CD14-positive monocyte (primary cell): ENCODE data around the gene NPSR1. TPM values are rescaled to one million over a fixed set of nuclear protein-coding genes. Genes with fewer than 3 reads are reported as not detected.

Source experiments
- DNase-seq, 3 donors: peaks; one replicate each; pipeline ENCODE4 v3.0.0-alpha.2; 2011 to 2022
- H2AFZ ChIP-seq: 2 replicates; pipeline ENCODE4 v1.6.0; 2012; ENCODE audit warnings: mild to moderate bottlenecking, low read depth, low read length, inconsistent platforms; ENCODE audit not compliant: insufficient read depth, poor library complexity, severe bottlenecking
- H3K27ac ChIP-seq, 2 donors: 1 replicate in 1 of 2; 2 replicates in 1 of 2; pipeline ENCODE4 v1.5.1; 2012 to 2013; ENCODE audit warnings: low read length in 2 of 2, control low read depth in 1 of 2, inconsistent platforms in 1 of 2, low read depth in 1 of 2, mild to moderate bottlenecking in 1 of 2
- H3K27me3 ChIP-seq, 2 donors: one replicate each; pipeline versions ENCODE4 v1.6.0 to v1.6.1; 2011 to 2013; ENCODE audit warnings: low read length in 2 of 2; ENCODE audit not compliant: control insufficient read depth in 2 of 2, insufficient read depth in 2 of 2
- H3K36me3 ChIP-seq, 2 donors: replicated peaks in 1 of 2; 1 replicate in 1 of 2; 2 replicates in 1 of 2; pipeline versions ENCODE4 v1.5.1 to v1.6.1; 2012 to 2013; ENCODE audit warnings: low read length in 2 of 2, control low read depth in 1 of 2, inconsistent platforms in 1 of 2, mild to moderate bottlenecking in 1 of 2; ENCODE audit not compliant: insufficient read depth in 2 of 2, control insufficient read depth in 1 of 2
- H3K4me1 ChIP-seq, 2 donors: 1 replicate in 1 of 2; 2 replicates in 1 of 2; pipeline versions ENCODE4 v1.5.1 to v1.6.1; 2012 to 2013; ENCODE audit warnings: low read length in 2 of 2, control low read depth in 1 of 2, inconsistent platforms in 1 of 2, mild to moderate bottlenecking in 1 of 2, moderate library complexity in 1 of 2; ENCODE audit not compliant: insufficient read depth in 2 of 2, control insufficient read depth in 1 of 2
- H3K4me2 ChIP-seq: replicated peaks from 2 replicates; pipeline ENCODE3; 2012; ENCODE audit warnings: low read length, moderate library complexity, mild to moderate bottlenecking; ENCODE audit not compliant: poor library complexity, severe bottlenecking; ENCODE audit errors: extremely low read depth
- H3K4me3 ChIP-seq, 3 experiments: fragments of 200-600 bp in 1 of 3; sonication (generic) in 1 of 3; replicated peaks in 1 of 3; 1 replicate in 2 of 3; 2 replicates in 1 of 3; pipeline ENCODE4 v1.5.1; 2011 to 2013; ENCODE audit warnings: low read length in 3 of 3, mild to moderate bottlenecking in 3 of 3, control low read depth in 2 of 3, low read depth in 2 of 3, inconsistent platforms in 1 of 3, moderate library complexity in 1 of 3
- H3K79me2 ChIP-seq: 2 replicates; pipeline ENCODE4 v1.6.0; 2012; ENCODE audit warnings: mild to moderate bottlenecking, control low read depth, inconsistent platforms, low read length, moderate library complexity; ENCODE audit not compliant: insufficient read depth
- H3K9ac ChIP-seq: 2 replicates; pipeline ENCODE4 v1.6.0; 2017; ENCODE audit warnings: low read length, mild to moderate bottlenecking; ENCODE audit not compliant: insufficient read depth, poor library complexity, severe bottlenecking
- H3K9me3 ChIP-seq, 2 donors: replicated peaks in 1 of 2; 1 replicate in 1 of 2; 2 replicates in 1 of 2; pipeline versions ENCODE4 v1.5.1 to v1.6.1; 2012 to 2013; ENCODE audit warnings: low read length in 2 of 2, control low read depth in 1 of 2; ENCODE audit not compliant: control insufficient read depth in 1 of 2, insufficient read depth in 1 of 2
- H4K20me1 ChIP-seq: 2 replicates; pipeline ENCODE4 v1.6.0; 2012; ENCODE audit warnings: mild to moderate bottlenecking, low read length, control low read depth, moderate library complexity; ENCODE audit not compliant: insufficient read depth
- H3K27ac Mint-ChIP-seq, 7 donors: one replicate each; pipeline ENCODE4 v1.8.0; 2020; ENCODE audit warnings: mild to moderate bottlenecking in 7 of 7, mixed read lengths in 7 of 7, moderate library complexity in 6 of 7, inconsistent platforms in 2 of 7
- H3K27me3 Mint-ChIP-seq, 3 donors: one replicate each; pipeline ENCODE4 v1.8.0; 2021 to 2022; ENCODE audit warnings: low read depth in 3 of 3, mild to moderate bottlenecking in 3 of 3, mixed read lengths in 3 of 3, moderate library complexity in 3 of 3, inconsistent platforms in 1 of 3
- H3K36me3 Mint-ChIP-seq, 2 donors: one replicate each; pipeline ENCODE4 v1.8.0; 2020; ENCODE audit warnings: mixed read lengths in 2 of 2, inconsistent platforms in 1 of 2, mild to moderate bottlenecking in 1 of 2
- H3K4me1 Mint-ChIP-seq: one replicate; pipeline ENCODE4 v1.8.0; 2020; ENCODE audit warnings: mild to moderate bottlenecking, mixed read lengths
- H3K4me3 Mint-ChIP-seq, 2 donors: one replicate each; pipeline ENCODE4 v1.8.0; 2020; ENCODE audit warnings: mild to moderate bottlenecking in 2 of 2, mixed read lengths in 2 of 2, moderate library complexity in 1 of 2
- H3K9me3 Mint-ChIP-seq, 7 donors: one replicate each; pipeline ENCODE4 v1.8.0; 2020 to 2022; ENCODE audit warnings: mixed read lengths in 7 of 7, mild to moderate bottlenecking in 6 of 7, moderate library complexity in 6 of 7, inconsistent platforms in 2 of 7
- WGBS: methylation state at CpG from one replicate; pipeline ENCODE4 v1.1.5; 2013; ENCODE audit warnings: missing lambda C conversion rate; ENCODE audit not compliant: insufficient coverage; 5-methylcytosine and 5-hydroxymethylcytosine counted together
- intact Hi-C, 2 donors: fragments of 100-400 bp; cut with micrococcal nuclease; formaldehyde crosslinking; loops; one replicate each; pipeline versions ENCODE4 v1.15.0 to v1.15.1; 2023
- polyA plus RNA-seq, 3 donors: library from polyadenylated mRNA; depleted of rRNA in 1 of 3; unstranded in 2 of 3; stranded (reverse) in 1 of 3; fragments of 300-500 nt in 2 of 3; fragments of >200 nt in 1 of 3; fragmentation: Illumina TruSeq in 2 of 3; gene quantifications; 1 replicate in 2 of 3; 2 replicates in 1 of 3; pipeline ENCODE4 v1.2.3, GENCODE V29; 2012 to 2021
- TF ChIP-seq, protein P1 (sequence below): fragments of 200-600 bp; IDR thresholded peaks from one replicate; pipeline ENCODE4 v1.8.0; 2022; ENCODE audit warnings: antibody characterized with exemption, mild to moderate bottlenecking

NPSR1 gene
- polyA plus RNA-seq, 3 donors, result not detected

DNA sequence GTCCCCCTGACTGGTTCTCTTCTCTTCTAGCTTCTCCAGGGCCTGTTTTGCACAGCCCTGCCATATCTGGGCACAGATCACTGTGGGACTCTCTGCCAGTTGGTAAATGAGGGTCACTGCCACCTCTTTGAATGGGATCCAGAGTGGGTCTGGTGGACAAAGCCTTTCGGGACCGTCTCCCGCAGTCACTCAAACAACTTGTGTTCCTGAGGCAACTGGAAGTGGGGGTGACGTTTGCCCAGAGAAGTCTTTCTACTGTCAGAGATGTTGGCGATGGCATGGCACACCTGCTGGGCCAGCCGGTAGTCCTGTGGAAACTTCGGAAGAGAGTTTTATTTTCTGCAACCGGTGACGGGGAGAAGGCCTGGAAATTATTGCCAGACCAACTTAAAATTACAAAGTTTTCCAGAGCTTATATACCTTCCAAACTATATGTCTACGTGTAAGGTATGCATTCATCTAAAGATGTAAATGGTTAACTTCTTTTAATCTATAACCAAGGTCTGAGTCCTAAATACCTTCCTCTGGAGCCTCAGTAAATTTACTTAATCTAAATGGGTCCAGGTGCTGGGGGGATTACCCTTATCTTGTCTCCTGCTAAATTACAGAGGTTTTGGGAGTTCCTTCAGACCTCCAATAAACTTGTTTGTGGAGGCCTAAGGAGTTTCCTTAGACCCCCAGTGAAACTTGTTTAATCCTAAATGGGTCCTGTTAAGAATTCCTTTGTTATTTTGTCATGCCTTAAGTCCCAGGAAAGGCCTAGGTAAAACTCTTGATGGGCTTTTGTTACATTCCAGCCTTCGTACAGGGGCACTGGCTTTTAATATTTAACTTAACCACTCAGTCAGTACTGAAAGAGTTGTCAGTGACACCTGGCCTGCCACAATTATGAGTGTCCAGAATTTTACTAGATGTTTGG lies 94.0 kb downstream of the NPSR1 start:
- no peak overlapping the region for H2AFZ ChIP-seq
- H3K9ac ChIP-seq, result no peak overlapping the region
- WGBS, result 98% methylated on average over 5 of the region's 11 CpGs
- H3K27ac ChIP-seq, result no peak overlapping the region
- H3K9me3 Mint-ChIP-seq, result peaks cover 9 to 17% (median 16%) of the 10 kb centered on the region in 7 donors
- H3K9me3 ChIP-seq, result peaks cover 4 to 5% of the 10 kb centered on the region in 2 donors
- intact Hi-C loops, result no loop called here
- H3K4me3 ChIP-seq, result no peak overlapping the region
- H3K4me1 Mint-ChIP-seq, result no peaks in the 10 kb centered on the region
- no peak overlapping the region for H3K4me3 Mint-ChIP-seq
- TF ChIP-seq, protein P1, sequence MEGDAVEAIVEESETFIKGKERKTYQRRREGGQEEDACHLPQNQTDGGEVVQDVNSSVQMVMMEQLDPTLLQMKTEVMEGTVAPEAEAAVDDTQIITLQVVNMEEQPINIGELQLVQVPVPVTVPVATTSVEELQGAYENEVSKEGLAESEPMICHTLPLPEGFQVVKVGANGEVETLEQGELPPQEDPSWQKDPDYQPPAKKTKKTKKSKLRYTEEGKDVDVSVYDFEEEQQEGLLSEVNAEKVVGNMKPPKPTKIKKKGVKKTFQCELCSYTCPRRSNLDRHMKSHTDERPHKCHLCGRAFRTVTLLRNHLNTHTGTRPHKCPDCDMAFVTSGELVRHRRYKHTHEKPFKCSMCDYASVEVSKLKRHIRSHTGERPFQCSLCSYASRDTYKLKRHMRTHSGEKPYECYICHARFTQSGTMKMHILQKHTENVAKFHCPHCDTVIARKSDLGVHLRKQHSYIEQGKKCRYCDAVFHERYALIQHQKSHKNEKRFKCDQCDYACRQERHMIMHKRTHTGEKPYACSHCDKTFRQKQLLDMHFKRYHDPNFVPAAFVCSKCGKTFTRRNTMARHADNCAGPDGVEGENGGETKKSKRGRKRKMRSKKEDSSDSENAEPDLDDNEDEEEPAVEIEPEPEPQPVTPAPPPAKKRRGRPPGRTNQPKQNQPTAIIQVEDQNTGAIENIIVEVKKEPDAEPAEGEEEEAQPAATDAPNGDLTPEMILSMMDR, result no peak
- no peak overlapping the region for H3K27ac Mint-ChIP-seq
- H3K27me3 ChIP-seq, result no peaks in the 10 kb centered on the region
- DNase-seq, result no peak
- no peaks in the 10 kb centered on the region for H3K4me1 ChIP-seq
- H3K36me3 ChIP-seq, result no peaks in the 10 kb centered on the region
- H4K20me1 ChIP-seq, result no peaks in the 10 kb centered on the region
- no peaks in the 10 kb centered on the region for H3K36me3 Mint-ChIP-seq
- no peaks in the 10 kb centered on the region for H3K79me2 ChIP-seq
- H3K27me3 Mint-ChIP-seq, result peaks cover 0 to 3% (median 0%) of the 10 kb centered on the region in 3 donors
- H3K4me2 ChIP-seq, result no peak overlapping the region

DNA sequence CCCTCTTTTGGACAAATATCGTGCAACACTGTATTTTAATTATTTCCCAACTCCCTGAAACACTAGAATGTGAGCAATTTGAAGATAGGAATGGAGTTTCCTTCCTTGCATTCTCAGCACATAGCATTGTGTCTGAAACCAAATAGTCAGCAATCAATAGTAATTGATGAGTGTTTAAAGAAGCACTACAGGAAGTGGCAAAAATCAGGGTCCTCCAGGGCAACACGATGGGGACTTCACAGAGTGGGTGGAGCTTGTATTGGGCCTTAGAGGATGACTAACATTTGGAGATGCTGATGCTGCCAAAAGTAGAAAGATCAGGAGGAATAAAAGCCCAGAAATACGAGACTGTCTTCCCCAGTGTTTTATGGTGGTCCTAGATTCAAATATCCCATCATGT lies 94.9 kb downstream of the NPSR1 start:
- H3K9me3 ChIP-seq, result peaks cover 4 to 5% of the 10 kb centered on the region in 2 donors
- H3K27ac ChIP-seq, result no peak overlapping the region
- no peak overlapping the region for H3K9ac ChIP-seq
- no peaks in the 10 kb centered on the region for H3K36me3 Mint-ChIP-seq
- no peaks in the 10 kb centered on the region for H3K4me1 Mint-ChIP-seq
- TF ChIP-seq, protein P1, result no peak
- peaks cover 9 to 17% (median 16%) of the 10 kb centered on the region in 7 donors for H3K9me3 Mint-ChIP-seq
- H3K36me3 ChIP-seq, result no peaks in the 10 kb centered on the region
- no peak overlapping the region for H3K4me3 ChIP-seq
- no CpG with 5 or more reads among the region's 3 CpGs for WGBS
- H3K27ac Mint-ChIP-seq, result no peak overlapping the region
- no peak for DNase-seq
- no peaks in the 10 kb centered on the region for H3K27me3 ChIP-seq
- H3K79me2 ChIP-seq, result no peaks in the 10 kb centered on the region
- no peaks in the 10 kb centered on the region for H4K20me1 ChIP-seq
- intact Hi-C loops, result no loop called here
- H2AFZ ChIP-seq, result no peak overlapping the region
- H3K4me1 ChIP-seq, result no peaks in the 10 kb centered on the region
- H3K27me3 Mint-ChIP-seq, result peaks cover 0 to 3% (median 0%) of the 10 kb centered on the region in 3 donors
- H3K4me2 ChIP-seq, result no peak overlapping the region
- no peak overlapping the region for H3K4me3 Mint-ChIP-seq
